Stimulated activated CD4-positive, alpha-beta T cell treated with anti-CD3 and anti-CD28 coated beads, Interleukin-4, amount 100 ng/mL, for 1 hour (primary cell): Measurements from ENCODE around the gene TSPAN32.
"Not testable (repeated sequence)": the region's sequence is repeated elsewhere in the genome, so short reads cannot be mapped to it uniquely, and the experiment has no call there.

Experiments used
- DNase-seq: peaks from one replicate; pipeline ENCODE4 v3.0.0-alpha.2; 2020

Gene TSPAN32

GRCh38 chr11:2343502-2343901, 41.7 kb downstream of the TSPAN32 start:
- no peak for DNase-seq

DNA sequence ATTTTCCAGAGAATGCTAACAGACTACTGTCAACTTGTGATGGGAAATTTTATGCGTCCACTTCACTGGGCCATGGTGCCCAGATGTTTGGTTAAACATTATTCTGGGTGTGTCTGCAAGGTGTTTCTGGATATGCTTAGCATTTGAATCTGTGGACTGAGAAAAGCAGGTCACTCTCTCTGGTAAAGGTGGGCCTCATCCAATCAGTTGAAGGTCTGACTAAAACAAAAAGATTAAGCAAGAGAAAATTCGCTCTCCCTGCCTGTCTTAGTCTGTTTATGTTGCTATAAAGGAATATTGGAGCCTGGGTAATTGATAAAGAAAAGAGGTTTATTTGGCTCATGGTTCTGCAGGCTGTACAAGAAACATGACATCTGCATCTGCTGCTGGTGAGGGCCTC, 43.2 kb downstream of the TSPAN32 start:
- no peak for DNase-seq

DNA sequence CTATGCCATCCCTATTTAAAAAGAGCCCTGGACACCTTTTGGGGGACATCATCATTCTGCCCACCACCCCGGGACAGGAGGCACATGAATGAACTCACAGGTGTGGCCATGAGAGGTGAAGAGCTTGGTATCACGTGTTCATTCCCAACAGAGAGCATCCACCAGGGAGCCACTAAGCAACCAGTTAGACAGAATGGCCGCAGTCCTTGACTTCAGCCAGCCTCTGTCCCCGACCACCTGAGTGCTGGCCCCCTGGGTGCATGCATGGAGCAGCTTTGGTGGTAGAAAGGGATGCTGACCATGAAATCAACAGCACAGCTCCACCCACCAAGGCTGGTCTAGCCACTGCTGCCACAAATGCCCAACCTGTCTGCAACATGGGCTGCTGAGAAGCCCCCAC, 44.2 kb downstream of the TSPAN32 start:
- DNase-seq, result no peak

DNA sequence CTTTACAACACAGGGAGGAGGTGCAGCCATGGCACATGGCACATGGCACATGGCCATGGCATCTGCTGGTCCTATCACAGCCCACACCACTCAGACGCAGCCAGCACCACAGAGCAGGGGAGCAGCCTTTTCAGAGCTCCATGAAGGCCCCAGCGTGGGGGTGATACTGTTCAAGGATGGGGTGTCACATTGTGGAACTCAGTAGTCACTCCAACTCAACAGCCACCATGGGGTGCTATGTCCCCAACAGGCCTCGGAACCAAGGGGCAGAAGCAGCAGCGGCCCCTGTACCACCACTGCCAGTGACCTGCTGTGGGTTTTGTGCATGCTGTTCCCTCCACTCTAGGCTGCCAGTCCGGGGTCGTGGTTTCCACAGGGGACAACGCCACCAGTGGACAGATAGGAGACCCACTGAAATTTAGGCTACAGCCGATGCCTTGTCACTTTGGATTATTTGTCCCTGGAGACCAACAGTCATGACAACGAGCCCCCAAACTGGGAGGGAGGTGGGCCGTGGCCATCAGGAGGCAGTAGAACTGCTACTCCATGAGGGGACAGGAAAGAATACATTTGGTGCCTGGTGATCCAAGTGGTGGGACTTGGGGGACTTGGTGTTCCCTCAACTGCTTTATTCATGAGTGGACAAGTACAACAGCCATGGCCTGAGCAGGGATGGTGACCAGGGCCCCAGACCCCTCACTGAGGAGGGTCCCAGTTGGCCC, 44.9 kb downstream of the TSPAN32 start:
- no peak for DNase-seq

GRCh38 chr11:2347308-2347830, 45.6 kb downstream of the TSPAN32 start:
- DNase-seq, result no peak

GRCh38 chr11:2348986-2349385, 47.2 kb downstream of the TSPAN32 start:
- no peak for DNase-seq

DNA sequence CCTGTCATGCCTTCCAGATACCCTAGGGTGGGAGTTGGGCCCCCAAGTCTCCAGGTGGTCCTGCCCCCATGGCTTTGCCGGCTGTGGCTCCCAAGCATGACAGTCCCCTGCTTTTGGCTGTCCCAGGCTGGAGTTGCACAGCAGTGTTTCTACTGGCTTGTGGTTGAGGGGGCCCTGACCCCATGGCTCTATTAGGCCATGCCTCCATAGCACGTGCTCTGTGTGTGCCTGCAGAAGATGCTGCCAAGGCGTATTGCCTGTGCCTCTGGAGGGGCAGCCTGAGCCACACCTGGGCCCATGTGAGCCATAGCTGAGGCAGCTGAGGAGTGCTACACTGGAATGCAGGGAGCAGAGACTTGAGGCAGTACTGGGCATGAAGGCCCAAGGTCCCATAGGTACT, 49.9 kb downstream of the TSPAN32 start:
- no peak for DNase-seq

DNA sequence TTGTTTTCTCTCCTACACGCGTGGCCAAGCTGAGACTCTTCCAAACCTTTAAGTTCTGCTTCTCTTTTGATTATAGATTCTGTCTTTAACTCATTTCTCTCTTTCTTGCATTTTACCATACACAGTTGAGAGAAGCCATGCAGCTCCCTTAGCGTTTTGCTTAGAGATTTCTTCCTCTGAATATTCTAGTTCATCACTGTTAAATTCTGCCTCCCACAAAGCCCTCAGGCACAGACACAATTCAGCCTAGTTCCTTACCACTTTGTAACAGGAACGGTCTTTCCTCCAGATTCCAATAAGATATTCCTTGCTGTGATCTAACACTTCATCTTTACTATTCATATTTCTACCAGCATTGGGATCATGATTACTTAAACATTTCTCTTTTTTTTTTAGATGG, 50.6 kb downstream of the TSPAN32 start:
- DNase-seq, result no peak

DNA sequence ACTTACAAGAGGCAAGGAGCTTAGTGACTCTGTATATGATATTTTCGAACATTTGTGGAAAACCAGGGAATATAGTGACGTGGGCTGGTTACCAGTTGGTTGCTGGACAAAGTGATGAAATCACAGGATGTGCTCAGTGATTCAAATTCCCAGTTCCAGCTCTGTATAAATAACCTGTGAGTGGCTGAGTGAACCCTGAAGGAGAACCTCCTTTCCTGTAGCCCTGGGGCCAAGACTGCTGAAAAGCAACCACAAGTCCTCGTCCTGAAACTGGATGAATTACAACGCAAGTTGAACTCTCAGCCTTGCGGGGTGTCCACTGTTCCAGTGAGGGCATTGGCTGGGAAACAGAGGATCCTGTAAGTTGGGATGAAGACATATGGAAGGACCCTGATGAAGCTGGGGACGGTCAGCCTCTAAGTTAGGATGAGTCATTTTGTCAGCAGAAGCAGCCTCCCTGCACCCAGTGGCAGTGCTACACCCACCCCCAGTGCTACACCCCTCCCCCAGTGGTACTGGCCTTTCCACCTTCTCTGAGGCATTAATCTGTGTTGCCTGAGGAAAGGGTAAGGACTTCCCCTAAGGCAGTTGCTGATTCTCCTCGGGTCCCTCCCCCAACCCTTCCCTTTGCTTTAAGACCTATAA, 53.3 kb downstream of the TSPAN32 start:
- DNase-seq, result no peak

DNA sequence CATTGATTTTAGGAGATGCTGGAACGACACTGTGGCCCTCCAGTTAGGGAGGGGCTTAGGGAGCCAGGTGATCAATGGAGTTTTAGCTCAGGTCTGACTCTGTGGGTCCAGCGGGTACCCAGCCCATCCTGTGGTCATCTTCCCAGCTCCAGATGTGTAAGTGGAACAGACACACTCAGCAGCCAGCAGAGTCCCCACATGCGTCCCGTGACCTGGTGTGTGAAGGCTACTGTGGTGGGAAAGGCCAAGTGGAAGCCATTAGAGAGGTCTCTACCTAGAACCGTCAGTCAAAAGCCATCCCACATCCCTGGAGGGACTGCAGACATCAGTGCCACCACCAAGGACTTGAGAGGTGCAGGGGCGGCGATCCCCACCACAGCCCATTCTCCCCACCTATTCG, 55.4 kb downstream of the TSPAN32 start:
- DNase-seq, result no peak

DNA sequence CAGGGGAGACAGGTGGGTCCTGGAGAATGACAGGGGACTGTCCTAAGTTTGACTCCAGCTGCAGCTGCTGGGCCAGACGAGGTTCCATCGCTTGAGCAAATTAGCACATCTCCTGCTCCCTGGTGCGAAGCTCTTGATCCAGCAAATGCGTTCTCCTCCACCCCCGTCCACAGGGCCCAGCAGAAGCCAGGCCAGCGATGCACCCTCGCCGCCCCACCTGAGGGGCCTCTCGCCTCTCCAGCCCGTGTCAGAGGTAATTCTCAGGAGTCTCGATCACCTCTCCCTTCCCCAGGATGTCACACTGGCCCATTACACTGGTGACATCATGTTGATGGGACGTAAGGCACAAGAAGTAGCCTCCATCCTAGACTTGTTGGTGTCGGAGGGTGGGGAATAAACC, 55.8 kb downstream of the TSPAN32 start:
- DNase-seq, result not testable (repeated sequence)

DNA sequence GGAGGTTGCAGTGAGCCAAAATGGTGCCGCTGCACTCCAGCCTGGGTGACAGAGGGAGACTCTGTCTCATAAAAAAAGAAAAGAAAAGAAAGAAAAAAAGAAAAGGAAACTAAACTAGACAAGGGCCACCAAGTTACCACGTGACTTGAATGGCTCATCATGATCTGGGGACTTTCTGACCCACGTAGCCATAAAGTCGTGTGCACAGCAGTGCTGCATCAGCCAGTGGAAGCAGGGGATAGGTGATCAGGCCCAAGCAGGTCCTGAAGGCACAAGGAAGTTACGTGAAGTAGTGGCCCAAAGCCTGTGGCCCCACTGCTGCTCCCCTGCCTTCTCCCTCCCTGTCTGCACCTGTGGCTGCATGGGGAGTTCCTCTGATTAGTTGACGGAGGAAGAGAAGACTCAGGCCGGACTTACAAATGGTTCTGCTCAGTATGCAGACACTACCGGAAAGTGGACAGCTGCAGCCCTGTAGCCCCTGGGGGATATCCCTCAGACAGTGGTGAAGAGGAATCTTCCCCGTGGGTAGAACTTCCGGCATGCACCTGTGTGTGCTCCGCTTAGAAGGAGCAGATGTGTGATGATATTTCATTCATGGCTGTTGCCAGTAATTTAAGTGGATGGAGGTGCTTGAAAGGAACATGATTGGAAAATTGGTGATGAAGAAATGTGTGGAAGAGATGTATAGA, 57.1 kb downstream of the TSPAN32 start:
- no peak for DNase-seq

- DNase-seq, result no peak
These were observed 57.7 kb downstream of the TSPAN32 start for GRCh38 chr11:2359557-2359956.

- DNase-seq, result no peak
These were observed 58.3 kb downstream of the TSPAN32 start for GRCh38 chr11:2360081-2360642.

DNA sequence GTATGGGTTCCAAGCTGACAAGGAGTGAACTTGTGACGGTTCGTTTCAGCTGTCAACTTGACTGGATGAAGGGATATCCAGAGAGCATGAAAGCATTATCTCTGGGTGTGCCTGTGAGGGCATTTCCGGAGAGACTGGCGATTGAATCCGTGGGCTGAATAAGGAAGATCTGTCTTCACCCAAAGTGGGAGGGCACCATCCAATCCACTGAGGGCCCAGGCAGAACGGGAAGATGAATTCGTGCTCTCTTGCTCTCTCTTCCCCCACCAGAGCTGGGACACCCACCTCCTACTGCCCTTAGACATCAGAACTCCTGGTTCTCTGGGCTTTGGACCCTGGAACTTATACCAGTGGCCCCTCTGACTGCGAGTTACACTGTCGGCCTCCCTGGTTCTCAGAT, 59.8 kb downstream of the TSPAN32 start:
- no peak for DNase-seq

GRCh38 chr11:2362414-2362813, 60.6 kb downstream of the TSPAN32 start:
- DNase-seq, result no peak

DNA sequence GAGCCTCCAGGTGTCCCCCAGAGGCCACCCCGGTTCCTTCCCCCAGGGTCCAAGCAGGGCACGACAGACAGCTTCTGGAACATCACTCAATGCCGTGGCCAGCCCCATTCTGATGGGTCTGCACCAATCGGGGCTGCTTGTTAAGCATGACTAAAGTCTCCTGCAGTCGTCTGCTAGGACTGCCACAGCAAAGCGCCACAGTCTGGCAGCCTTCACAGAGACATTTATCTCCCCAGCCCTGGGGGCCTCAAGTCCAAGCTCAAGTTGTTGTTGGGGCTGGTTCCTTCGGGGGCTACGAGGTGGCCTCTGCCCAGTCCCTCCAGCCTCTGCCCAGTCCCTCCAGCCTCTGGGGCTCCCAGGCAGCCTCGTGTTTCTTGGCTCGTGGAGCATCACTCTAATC, 61.3 kb downstream of the TSPAN32 start:
- DNase-seq, result no peak

GRCh38 chr11:2363577-2364370, 62.0 kb downstream of the TSPAN32 start:
- no peak for DNase-seq

GRCh38 chr11:2364386-2364785, 62.6 kb downstream of the TSPAN32 start:
- DNase-seq, result not testable (repeated sequence)

DNA sequence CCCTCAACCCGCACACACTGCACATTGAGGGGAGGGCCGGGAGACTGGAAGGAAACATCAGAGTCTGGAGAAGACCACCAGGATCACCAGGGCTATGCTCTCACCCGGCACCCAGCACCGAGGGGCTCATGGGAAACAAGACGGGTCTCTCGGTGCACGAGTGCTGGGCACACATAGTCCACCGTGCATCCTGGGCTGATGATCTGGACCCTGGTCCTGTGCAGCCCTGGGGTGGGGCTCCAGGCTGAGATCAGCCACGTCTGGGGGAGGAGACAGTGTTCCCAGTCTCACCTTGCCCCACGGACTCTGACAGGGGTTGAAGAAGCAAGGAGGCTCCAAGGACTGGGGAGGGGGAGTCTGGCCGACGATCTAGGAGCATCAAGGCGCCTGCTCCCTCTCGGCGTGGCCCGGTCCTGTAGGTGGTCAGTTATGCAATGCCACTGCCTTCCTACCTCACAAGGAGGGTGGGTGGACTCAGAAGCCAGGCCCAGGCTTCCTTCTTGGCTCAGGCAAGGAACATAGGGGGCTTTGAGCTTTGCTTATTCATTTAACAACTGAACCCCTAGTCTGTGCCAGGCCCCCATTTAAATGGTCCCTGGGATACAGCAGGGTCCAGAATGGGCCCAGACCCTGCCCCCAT, 63.9 kb downstream of the TSPAN32 start:
- DNase-seq, result no peak

DNA sequence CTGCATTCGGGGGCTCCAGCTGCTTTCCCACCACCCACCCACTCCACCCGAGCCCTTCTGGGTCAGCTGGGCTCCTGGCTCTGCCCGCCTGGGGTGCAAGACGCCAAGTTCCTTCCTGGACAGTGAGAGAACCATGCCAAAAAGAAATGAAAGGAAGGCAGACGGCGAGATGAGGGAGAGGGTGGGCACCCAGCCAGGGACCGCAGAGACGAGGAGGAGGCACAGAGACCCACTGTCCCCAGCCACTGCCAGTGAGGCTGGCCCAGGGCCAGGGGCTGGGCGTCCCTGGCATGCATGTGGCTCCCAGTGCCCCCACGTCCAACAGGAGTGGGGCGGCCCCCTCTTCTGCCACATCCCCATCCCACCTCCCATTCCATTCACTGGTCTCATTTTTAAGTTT, 64.5 kb downstream of the TSPAN32 start:
- no peak for DNase-seq

- DNase-seq, result no peak
These were observed 64.9 kb downstream of the TSPAN32 start for GRCh38 chr11:2366733-2367132.
